GM18502 (cell line): ENCODE measurements around the gene PATL1.

Experiments
- ATAC-seq: cut with Tn5 transposase; IDR thresholded peaks from one replicate; pipeline ENCODE4 v1.9.1; 2021; ENCODE audit warnings: mild to moderate bottlenecking; ENCODE audit not compliant: unreplicated experiment, poor library complexity

The PATL1 gene

GRCh38 chr11:59617876-59618275 is 51.0 kb downstream of the PATL1 start:
- ATAC-seq, result no peak

- ATAC-seq, result no peak
Measured at GRCh38 chr11:59616396-59616982, 52.3 kb downstream of the PATL1 start.

GRCh38 chr11:59615637-59616395 is 53.0 kb downstream of the PATL1 start, which contains the start of gene OSBP:
OSBP (minus strand) TSS chr11:59615774; CDS start chr11:59615664, 110 bp downstream.
- ATAC-seq, result peak; percentile 89

- peak; percentile 14 for ATAC-seq
Measured at GRCh38 chr11:59615120-59615636, 53.7 kb downstream of the PATL1 start.

GRCh38 chr11:59614277-59615119 is 54.3 kb downstream of the PATL1 start:
- ATAC-seq, result no peak

- no peak for ATAC-seq
Measured at GRCh38 chr11:59611570-59612565, 57.0 kb downstream of the PATL1 start.

- ATAC-seq, result no peak
Measured at GRCh38 chr11:59610289-59610688, 58.5 kb downstream of the PATL1 start.

GRCh38 chr11:59607703-59608454 is 61.0 kb downstream of the PATL1 start:
- no peak for ATAC-seq

GRCh38 chr11:59602432-59602831 is 66.4 kb downstream of the PATL1 start:
- no peak for ATAC-seq

GRCh38 chr11:59601788-59602187 is 67.0 kb downstream of the PATL1 start:
- ATAC-seq, result no peak

- ATAC-seq, result no peak
Measured at GRCh38 chr11:59600636-59601035, 68.2 kb downstream of the PATL1 start.

GRCh38 chr11:59600234-59600633 is 68.6 kb downstream of the PATL1 start:
- no peak for ATAC-seq

- no peak for ATAC-seq
Measured at GRCh38 chr11:59598961-59599360, 69.9 kb downstream of the PATL1 start.
